Hepatocyte (in vitro differentiated cells): ENCODE results near the gene URB2. TPM values are rescaled to one million over a fixed set of nuclear protein-coding genes. Genes with fewer than 3 reads are reported as not detected.

Experiments
- DNase-seq: peaks from one replicate; pipeline ENCODE4 v3.0.0-alpha.2; 2016; ENCODE audit warnings: low spot score
- H2AFZ ChIP-seq: fragments of 200-600 bp; sonication (generic); 2 replicates; pipeline ENCODE4 v1.6.0; 2016; ENCODE audit warnings: antibody characterized with exemption, mild to moderate bottlenecking
- H3K27ac ChIP-seq: fragments of 200-600 bp; sonication (generic); 2 replicates; pipeline ENCODE4 v1.5.1; 2016; ENCODE audit warnings: mild to moderate bottlenecking
- H3K27me3 ChIP-seq: fragments of 200-600 bp; sonication (generic); 2 replicates; pipeline ENCODE4 v1.6.1; 2016
- H3K36me3 ChIP-seq: fragments of 200-600 bp; sonication (generic); replicated peaks from 2 replicates; pipeline ENCODE4 v1.5.1; 2016; ENCODE audit warnings: low read depth; ENCODE audit not compliant: insufficient read depth
- H3K4me1 ChIP-seq: fragments of 200-600 bp; sonication (generic); 2 replicates; pipeline ENCODE4 v1.5.1; 2016; ENCODE audit warnings: mild to moderate bottlenecking, moderate library complexity; ENCODE audit not compliant: insufficient read depth
- H3K4me2 ChIP-seq: fragments of 200-600 bp; sonication (generic); 2 replicates; pipeline ENCODE4 v1.6.0; 2016
- H3K4me3 ChIP-seq: fragments of 200-600 bp; sonication (generic); 2 replicates; pipeline ENCODE4 v1.5.1; 2016; ENCODE audit warnings: mild to moderate bottlenecking
- H3K79me2 ChIP-seq: fragments of 200-600 bp; sonication (generic); 2 replicates; pipeline ENCODE4 v1.6.0; 2017; ENCODE audit warnings: mild to moderate bottlenecking
- H3K9me2 ChIP-seq: fragments of 200-600 bp; sonication (generic); replicated peaks from 2 replicates; pipeline ENCODE4 v1.6.0; 2017; ENCODE audit warnings: mild to moderate bottlenecking; ENCODE audit not compliant: insufficient read depth
- H3K9me3 ChIP-seq: fragments of 200-600 bp; sonication (generic); 2 replicates; pipeline ENCODE4 v1.5.1; 2016; ENCODE audit warnings: low read depth, mild to moderate bottlenecking
- H4K20me1 ChIP-seq: fragments of 200-600 bp; sonication (generic); 2 replicates; pipeline ENCODE4 v1.6.0; 2016; ENCODE audit warnings: mild to moderate bottlenecking; ENCODE audit not compliant: insufficient read depth, poor library complexity, severe bottlenecking
- EZH2 ChIP-seq: fragments of 200-600 bp; sonication (generic); IDR thresholded peaks from 2 replicates; pipeline ENCODE4 v1.6.1; 2016; ENCODE audit warnings: antibody characterized with exemption, mild to moderate bottlenecking, borderline replicate concordance
- EZH2phosphoT487 ChIP-seq: fragments of 200-600 bp; sonication (generic); IDR thresholded peaks from one replicate; pipeline ENCODE4 v1.6.1; 2018; ENCODE audit warnings: antibody characterized with exemption, mild to moderate bottlenecking, low read depth, moderate library complexity; ENCODE audit not compliant: unreplicated experiment, severe bottlenecking
- WGBS: methylation state at CpG from one replicate; pipeline ENCODE4 v1.1.6; 2016; ENCODE audit warnings: low lambda C conversion rate; ENCODE audit errors: missing lambda C conversion rate; 5-methylcytosine and 5-hydroxymethylcytosine counted together
- polyA plus RNA-seq: library from polyadenylated mRNA; unstranded; fragments of >200 nt; fragmentation: Nextera tagmentation; extraction: Ambion mirVana; gene quantifications from 2 replicates; pipeline ENCODE4 v1.2.1, GENCODE V29; 2016
- total RNA-seq: library from RNA; depleted of rRNA; stranded (reverse); fragments of >200 nt; gene quantifications from 2 replicates; pipeline ENCODE4 v1.2.3, GENCODE V29; 2014
- TF ChIP-seq, protein P1 (sequence below): fragments of 200-600 bp; sonication (generic); IDR thresholded peaks from 2 replicates; pipeline ENCODE4 v1.5.1; 2016; ENCODE audit warnings: antibody characterized with exemption, mild to moderate bottlenecking; ENCODE audit not compliant: poor library complexity

Gene URB2
- total and polyA plus RNA-seq, 2 experiments from 2014 or later, result 4.6 to 12.4 TPM

DNA sequence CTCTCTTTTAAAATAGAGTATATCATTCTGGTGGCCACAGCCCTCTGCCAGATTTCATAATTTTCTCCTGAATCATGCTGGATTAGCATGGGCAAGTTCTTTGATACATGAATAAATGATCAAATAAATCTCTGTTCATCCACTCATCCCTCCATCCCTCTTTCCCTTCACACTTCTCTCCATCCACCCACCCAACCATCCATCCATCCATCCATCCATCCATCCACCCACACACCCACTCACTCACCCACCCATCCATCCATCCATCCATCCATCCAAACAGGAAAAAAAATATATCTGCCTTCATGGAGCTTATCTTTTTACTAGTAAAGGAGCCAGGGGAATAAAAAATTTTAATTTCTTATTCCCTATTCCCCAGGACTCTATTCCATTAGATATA, 49.3 kb downstream of the URB2 start:
- H3K79me2 ChIP-seq, result no peaks in the 10 kb centered on the region
- no peaks in the 10 kb centered on the region for H4K20me1 ChIP-seq
- DNase-seq, result no peak
- no peak overlapping the region for H3K4me2 ChIP-seq
- H3K27me3 ChIP-seq, result no peaks in the 10 kb centered on the region
- H3K4me3 ChIP-seq, result no peak overlapping the region
- H2AFZ ChIP-seq, result no peak overlapping the region
- H3K4me1 ChIP-seq, result no peaks in the 10 kb centered on the region
- TF ChIP-seq EZH2phosphoT487 (no peak), EZH2 (no peak)
- TF ChIP-seq, protein P1, sequence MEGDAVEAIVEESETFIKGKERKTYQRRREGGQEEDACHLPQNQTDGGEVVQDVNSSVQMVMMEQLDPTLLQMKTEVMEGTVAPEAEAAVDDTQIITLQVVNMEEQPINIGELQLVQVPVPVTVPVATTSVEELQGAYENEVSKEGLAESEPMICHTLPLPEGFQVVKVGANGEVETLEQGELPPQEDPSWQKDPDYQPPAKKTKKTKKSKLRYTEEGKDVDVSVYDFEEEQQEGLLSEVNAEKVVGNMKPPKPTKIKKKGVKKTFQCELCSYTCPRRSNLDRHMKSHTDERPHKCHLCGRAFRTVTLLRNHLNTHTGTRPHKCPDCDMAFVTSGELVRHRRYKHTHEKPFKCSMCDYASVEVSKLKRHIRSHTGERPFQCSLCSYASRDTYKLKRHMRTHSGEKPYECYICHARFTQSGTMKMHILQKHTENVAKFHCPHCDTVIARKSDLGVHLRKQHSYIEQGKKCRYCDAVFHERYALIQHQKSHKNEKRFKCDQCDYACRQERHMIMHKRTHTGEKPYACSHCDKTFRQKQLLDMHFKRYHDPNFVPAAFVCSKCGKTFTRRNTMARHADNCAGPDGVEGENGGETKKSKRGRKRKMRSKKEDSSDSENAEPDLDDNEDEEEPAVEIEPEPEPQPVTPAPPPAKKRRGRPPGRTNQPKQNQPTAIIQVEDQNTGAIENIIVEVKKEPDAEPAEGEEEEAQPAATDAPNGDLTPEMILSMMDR, result no peak
- H3K9me2 ChIP-seq, result no peaks in the 10 kb centered on the region
- no peak overlapping the region for H3K27ac ChIP-seq
- no peaks in the 10 kb centered on the region for H3K9me3 ChIP-seq
- H3K36me3 ChIP-seq, result no peaks in the 10 kb centered on the region

DNA sequence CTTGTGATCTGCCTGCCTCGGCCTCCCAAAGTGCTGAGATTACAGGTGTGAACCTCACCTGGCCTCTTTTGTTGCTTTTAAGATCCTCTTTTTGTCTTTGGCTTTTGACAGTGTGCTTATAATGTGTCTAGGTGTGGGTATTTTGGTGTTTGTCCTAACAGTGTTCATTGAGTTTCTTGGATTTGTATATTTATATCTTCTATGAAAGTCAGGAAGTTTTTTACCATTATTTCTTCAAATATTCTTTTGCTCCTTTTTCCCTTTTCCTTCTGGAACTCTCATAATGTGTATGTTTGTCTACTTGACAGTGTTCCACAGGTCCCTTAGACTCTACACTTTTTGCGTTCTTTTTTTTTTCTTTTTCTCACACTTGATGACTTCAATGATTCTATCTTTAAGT, 59.1 kb downstream of the URB2 start:
- no peaks in the 10 kb centered on the region for H3K27me3 ChIP-seq
- no peaks in the 10 kb centered on the region for H3K36me3 ChIP-seq
- 95% methylated on average over 2 of the region's 2 CpGs for WGBS
- H3K4me2 ChIP-seq, result no peak overlapping the region
- no peaks in the 10 kb centered on the region for H3K9me2 ChIP-seq
- no peaks in the 10 kb centered on the region for H3K79me2 ChIP-seq
- no peak for DNase-seq
- H3K27ac ChIP-seq, result no peak overlapping the region
- no peak for TF ChIP-seq EZH2
- TF ChIP-seq, protein P1, result no peak
- TF ChIP-seq EZH2phosphoT487, result no peak
- H2AFZ ChIP-seq, result no peak overlapping the region
- no peaks in the 10 kb centered on the region for H3K9me3 ChIP-seq
- no peak overlapping the region for H3K4me3 ChIP-seq
- no peaks in the 10 kb centered on the region for H4K20me1 ChIP-seq
- no peaks in the 10 kb centered on the region for H3K4me1 ChIP-seq

DNA sequence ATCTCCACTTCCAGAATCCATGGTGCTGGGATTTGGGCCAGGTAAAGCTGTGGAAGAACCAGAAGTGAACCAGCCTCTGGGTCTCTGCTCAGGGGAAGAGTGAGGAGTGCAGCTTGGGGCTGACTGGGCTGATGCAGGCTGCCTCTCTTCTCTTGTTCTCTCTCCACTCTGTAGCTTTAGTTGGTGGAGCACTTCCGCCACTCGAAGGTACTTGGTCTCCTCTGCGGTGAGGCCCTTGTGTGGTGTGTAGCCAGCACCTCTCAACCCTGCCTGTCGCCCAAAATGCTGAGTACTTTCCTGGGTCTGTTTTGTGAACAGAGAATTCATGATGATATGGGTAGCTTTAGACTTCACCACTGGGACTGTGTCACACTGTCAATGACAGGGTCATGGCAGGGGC, 63.2 kb downstream of the URB2 start:
- TF ChIP-seq, protein P1, result no peak
- TF ChIP-seq EZH2 (no peak), EZH2phosphoT487 (no peak)
- WGBS, result 95% methylated on average over 4 of the region's 4 CpGs
- no peak overlapping the region for H2AFZ ChIP-seq
- H3K4me2 ChIP-seq, result no peak overlapping the region
- H3K9me2 ChIP-seq, result no peaks in the 10 kb centered on the region
- no peaks in the 10 kb centered on the region for H3K4me1 ChIP-seq
- no peak for DNase-seq
- H3K79me2 ChIP-seq, result no peaks in the 10 kb centered on the region
- H3K36me3 ChIP-seq, result no peaks in the 10 kb centered on the region
- H4K20me1 ChIP-seq, result no peaks in the 10 kb centered on the region
- no peaks in the 10 kb centered on the region for H3K27me3 ChIP-seq
- no peak overlapping the region for H3K27ac ChIP-seq
- no peak overlapping the region for H3K4me3 ChIP-seq
- H3K9me3 ChIP-seq, result no peaks in the 10 kb centered on the region

DNA sequence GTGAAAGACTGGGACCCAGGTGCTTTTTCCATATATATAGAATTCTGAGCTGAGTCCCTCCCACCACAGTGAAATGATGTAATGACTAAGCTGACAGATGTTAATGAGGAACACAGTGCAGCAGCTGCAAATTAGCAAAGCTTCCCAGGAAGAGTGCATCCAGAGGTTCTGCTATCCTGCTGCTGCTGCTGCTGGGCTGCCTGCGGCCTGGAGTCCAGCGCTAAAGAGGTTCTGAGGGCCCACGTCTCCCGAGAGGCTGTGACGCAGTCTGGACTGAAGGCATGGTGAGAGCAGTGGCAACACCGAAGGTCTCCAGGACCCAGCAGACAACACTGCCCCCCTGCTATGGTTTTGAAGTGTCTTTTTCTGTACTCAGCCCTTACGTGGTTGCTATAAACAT, 63.9 kb downstream of the URB2 start:
- no peak overlapping the region for H2AFZ ChIP-seq
- 87% methylated on average over 7 of the region's 7 CpGs for WGBS
- no peak overlapping the region for H3K27ac ChIP-seq
- H3K4me3 ChIP-seq, result no peak overlapping the region
- H3K9me2 ChIP-seq, result no peaks in the 10 kb centered on the region
- no peaks in the 10 kb centered on the region for H3K4me1 ChIP-seq
- no peaks in the 10 kb centered on the region for H3K79me2 ChIP-seq
- H3K36me3 ChIP-seq, result no peaks in the 10 kb centered on the region
- no peak for DNase-seq
- TF ChIP-seq, protein P1, result no peak
- TF ChIP-seq EZH2phosphoT487 (no peak), EZH2 (no peak)
- H3K27me3 ChIP-seq, result no peaks in the 10 kb centered on the region
- no peaks in the 10 kb centered on the region for H3K9me3 ChIP-seq
- no peak overlapping the region for H3K4me2 ChIP-seq
- no peaks in the 10 kb centered on the region for H4K20me1 ChIP-seq
